Erythroblast (primary cell): ENCODE data around the gene CDCA3.

Source experiments
- GATA1 ChIP-seq: IDR thresholded peaks from 2 replicates; pipeline ENCODE4 v1.6.1; 2011; ENCODE audit warnings: low read depth, mild to moderate bottlenecking, control low read depth, low read length, moderate library complexity
- POLR2A ChIP-seq: IDR thresholded peaks from 2 replicates; pipeline ENCODE4 v1.6.1; 2011; ENCODE audit warnings: mild to moderate bottlenecking, low read length

- TF ChIP-seq POLR2A (peak; percentile 81), GATA1 (no peak)
These were observed 39.9 kb upstream of the CDCA3 start for GRCh38 chr12:6890789-6891645.
